Lower leg skin (tissue), 3 donors: ENCODE results near the gene ROR1.

ENCODE experiments used
- POLR2A ChIP-seq, 2 donors: fragments of 450-650 bp; IDR thresholded peaks; one replicate each; pipeline ENCODE4 v1.6.1; 2016 to 2017; ENCODE audit warnings: antibody characterized with exemption in 2 of 2, mild to moderate bottlenecking in 1 of 2, moderate library complexity in 1 of 2
- TF ChIP-seq, protein P1 (sequence below), 3 donors: fragments of 450-650 bp; IDR thresholded peaks; one replicate each; pipeline ENCODE4 v1.5.1; 2016; ENCODE audit warnings: antibody characterized with exemption in 3 of 3, mild to moderate bottlenecking in 3 of 3, moderate library complexity in 2 of 3

GRCh38 chr1:63756839-63757238 lies 17.0 kb upstream of the ROR1 start:
- TF ChIP-seq, protein P1, sequence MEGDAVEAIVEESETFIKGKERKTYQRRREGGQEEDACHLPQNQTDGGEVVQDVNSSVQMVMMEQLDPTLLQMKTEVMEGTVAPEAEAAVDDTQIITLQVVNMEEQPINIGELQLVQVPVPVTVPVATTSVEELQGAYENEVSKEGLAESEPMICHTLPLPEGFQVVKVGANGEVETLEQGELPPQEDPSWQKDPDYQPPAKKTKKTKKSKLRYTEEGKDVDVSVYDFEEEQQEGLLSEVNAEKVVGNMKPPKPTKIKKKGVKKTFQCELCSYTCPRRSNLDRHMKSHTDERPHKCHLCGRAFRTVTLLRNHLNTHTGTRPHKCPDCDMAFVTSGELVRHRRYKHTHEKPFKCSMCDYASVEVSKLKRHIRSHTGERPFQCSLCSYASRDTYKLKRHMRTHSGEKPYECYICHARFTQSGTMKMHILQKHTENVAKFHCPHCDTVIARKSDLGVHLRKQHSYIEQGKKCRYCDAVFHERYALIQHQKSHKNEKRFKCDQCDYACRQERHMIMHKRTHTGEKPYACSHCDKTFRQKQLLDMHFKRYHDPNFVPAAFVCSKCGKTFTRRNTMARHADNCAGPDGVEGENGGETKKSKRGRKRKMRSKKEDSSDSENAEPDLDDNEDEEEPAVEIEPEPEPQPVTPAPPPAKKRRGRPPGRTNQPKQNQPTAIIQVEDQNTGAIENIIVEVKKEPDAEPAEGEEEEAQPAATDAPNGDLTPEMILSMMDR (IDR thresholded peaks at IDR 0.05): no peak
- TF ChIP-seq POLR2A (IDR thresholded peaks at IDR 0.05): no peak
